Measurements from ENCODE around the gene TFEB. TPM values are rescaled to one million over a fixed set of nuclear protein-coding genes. Genes with fewer than 3 reads are reported as not detected.
A peak's percentile ranks its signal among the peaks of the same experiment; 100 is the strongest.

Gene TFEB
- total RNA-seq, 1 donor from 2014 or later, result 6.2 TPM

DNA sequence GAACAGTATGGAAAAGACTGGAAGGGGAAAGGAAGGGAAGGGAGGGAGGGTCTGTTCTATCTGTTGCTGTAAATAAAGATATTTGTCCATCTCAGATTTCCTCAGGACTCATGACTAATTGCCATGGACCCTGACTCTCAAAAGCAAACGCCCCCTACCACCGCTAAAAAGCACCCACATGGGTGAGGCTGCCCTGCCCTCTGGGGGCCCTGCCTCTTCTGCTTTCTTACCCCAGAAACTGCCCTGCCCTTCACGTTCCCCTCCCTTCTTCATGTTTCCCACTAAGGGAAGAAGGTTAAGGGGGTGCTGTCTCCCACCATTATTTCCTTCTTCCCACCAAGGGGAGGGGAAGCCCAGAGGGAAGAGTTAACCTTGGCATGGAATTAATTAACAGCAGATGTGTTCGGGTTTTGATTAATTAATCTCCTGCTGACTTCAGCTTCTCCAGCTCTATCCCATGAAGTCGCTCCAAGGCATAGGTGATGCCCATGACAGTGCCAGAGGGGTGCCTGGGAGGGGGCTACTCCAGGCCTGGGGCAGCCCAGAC, 81.2 kb downstream of the TFEB start:
- Mint-ChIP-seq H3K27ac (peak overlapping the region; percentile 44), H3K4me1 (ENCODE audit: unreplicated experiment) (peaks cover 67% of the 10 kb centered on the region), H3K9me3 (no peaks in the 10 kb centered on the region), H3K4me3 (peak overlapping the region; percentile 20), H3K36me3 (peaks cover 8% of the 10 kb centered on the region), H3K27me3 (peaks cover 6% of the 10 kb centered on the region)
- TF ChIP-seq, protein P1, sequence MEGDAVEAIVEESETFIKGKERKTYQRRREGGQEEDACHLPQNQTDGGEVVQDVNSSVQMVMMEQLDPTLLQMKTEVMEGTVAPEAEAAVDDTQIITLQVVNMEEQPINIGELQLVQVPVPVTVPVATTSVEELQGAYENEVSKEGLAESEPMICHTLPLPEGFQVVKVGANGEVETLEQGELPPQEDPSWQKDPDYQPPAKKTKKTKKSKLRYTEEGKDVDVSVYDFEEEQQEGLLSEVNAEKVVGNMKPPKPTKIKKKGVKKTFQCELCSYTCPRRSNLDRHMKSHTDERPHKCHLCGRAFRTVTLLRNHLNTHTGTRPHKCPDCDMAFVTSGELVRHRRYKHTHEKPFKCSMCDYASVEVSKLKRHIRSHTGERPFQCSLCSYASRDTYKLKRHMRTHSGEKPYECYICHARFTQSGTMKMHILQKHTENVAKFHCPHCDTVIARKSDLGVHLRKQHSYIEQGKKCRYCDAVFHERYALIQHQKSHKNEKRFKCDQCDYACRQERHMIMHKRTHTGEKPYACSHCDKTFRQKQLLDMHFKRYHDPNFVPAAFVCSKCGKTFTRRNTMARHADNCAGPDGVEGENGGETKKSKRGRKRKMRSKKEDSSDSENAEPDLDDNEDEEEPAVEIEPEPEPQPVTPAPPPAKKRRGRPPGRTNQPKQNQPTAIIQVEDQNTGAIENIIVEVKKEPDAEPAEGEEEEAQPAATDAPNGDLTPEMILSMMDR (conservative IDR thresholded peaks at IDR 0.05), result no peak
- no peak for DNase-seq (ENCODE audit: extremely low spot score, unreplicated experiment)

DNA sequence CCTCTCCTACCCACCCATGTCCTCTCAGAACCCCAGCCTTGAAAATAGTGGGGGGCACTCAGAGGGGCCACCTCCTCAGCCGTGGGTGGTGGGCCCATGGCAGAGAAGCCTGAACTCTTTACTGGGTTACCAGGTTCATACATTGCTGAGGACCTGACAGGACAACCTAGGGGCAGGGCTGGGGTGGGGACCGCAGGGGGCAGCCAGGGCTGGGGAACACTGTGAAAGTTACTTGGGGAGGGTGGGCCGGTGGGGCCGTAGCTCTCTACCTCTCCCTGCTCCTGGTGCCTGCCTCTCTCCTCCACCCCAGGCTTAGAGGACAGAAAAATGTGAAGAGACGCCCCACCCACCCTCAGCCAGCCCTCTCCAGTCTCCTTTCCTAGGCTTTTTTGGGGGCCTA, 81.7 kb downstream of the TFEB start:
- Mint-ChIP-seq H3K4me1 (ENCODE audit: unreplicated experiment) (peaks cover 67% of the 10 kb centered on the region), H3K27ac (peak overlapping the region; percentile 90), H3K36me3 (peaks cover 8% of the 10 kb centered on the region), H3K9me3 (no peaks in the 10 kb centered on the region), H3K27me3 (peaks cover 6% of the 10 kb centered on the region), H3K4me3 (peak overlapping the region; percentile 67)
- no peak for DNase-seq (ENCODE audit: extremely low spot score, unreplicated experiment)
- TF ChIP-seq, protein P1 (conservative IDR thresholded peaks at IDR 0.05), result no peak

DNA sequence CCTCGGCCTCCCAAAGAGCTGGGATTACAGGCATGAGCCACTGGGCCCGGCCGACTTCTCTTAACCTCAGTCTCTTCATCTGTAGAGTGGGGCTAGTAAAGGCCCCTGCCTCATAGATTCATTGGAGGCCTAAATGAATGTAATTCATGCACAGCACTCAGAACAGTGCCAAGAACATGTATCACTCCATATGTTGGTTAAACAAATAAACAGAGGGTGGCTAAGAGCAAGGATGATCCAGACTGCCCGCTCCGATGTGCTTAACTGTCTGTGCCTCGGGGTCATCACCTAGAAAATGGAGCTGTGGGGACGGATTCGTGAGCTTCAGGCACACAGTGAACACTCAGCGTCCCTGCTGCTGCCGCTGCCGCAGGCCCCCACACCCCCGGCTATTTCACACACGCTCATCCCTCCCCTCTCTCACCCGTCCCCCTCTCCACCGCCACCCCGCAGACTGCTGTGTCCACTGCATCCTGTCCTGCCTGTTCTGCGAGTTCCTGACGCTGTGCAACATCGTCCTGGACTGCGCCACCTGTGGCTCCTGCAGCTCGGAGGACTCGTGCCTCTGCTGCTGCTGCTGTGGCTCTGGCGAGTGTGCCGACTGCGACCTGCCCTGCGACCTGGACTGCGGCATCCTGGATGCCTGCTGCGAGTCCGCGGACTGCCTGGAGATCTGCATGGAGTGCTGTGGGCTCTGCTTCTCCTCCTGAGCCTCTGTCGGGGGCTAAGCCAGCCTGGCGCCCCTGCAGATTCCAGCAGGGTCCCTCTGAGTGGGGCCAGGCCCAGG, 82.3 kb downstream of the TFEB start:
- TF ChIP-seq, protein P1 (conservative IDR thresholded peaks at IDR 0.05), result no peak
- peaks cover 11% of the 10 kb centered on the region for H3K36me3 Mint-ChIP-seq
- H3K4me1 Mint-ChIP-seq (ENCODE audit: unreplicated experiment), result peaks cover 67% of the 10 kb centered on the region
- DNase-seq (ENCODE audit: extremely low spot score, unreplicated experiment), result no peak
- no peaks in the 10 kb centered on the region for H3K9me3 Mint-ChIP-seq
- H3K4me3 Mint-ChIP-seq, result peak overlapping the region; percentile 67
- peak overlapping the region; percentile 90 for H3K27ac Mint-ChIP-seq
- peaks cover 1% of the 10 kb centered on the region for H3K27me3 Mint-ChIP-seq

DNA sequence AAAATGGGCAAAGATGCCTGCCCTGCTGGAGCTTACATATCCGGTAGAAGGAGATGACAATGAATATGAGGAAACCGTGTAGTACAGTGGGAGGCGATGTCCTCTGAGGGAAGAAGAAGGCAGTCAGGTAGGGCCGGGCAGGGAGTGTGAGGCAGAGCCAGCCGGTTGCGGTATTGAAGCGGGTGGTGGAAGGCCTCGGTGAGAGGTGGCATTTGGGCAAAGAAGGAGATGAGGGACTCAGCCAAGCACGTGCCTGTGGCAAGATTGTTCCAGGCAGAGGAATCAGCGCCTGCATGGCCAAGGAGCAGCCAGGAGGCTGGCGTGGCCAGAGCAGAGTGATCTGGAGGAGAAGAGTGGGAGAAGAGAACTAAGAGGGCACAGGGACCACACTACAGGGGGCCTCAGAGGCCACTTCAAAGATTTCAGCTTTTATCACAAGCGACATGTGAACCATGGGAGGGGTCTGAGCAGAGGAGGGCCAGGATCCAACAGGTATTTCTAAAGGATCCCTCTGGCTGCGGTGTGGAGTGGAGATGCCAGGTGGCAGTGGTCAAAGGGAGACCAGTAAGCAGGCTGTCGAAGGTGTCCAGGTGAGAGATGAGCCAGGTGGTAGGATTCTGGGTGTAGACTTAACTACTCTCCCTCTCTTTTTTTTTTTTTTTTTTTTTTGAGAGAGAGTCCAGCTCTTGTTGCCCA, 83.3 kb downstream of the TFEB start:
- DNase-seq (ENCODE audit: extremely low spot score, unreplicated experiment), result no peak
- Mint-ChIP-seq H3K27me3 (no peaks in the 10 kb centered on the region), H3K4me1 (ENCODE audit: unreplicated experiment) (peaks cover 60% of the 10 kb centered on the region), H3K27ac (peak overlapping the region; percentile 58), H3K36me3 (peaks cover 12% of the 10 kb centered on the region), H3K9me3 (no peaks in the 10 kb centered on the region), H3K4me3 (peak overlapping the region; percentile 8)
- TF ChIP-seq, protein P1 (conservative IDR thresholded peaks at IDR 0.05), result no peak

DNA sequence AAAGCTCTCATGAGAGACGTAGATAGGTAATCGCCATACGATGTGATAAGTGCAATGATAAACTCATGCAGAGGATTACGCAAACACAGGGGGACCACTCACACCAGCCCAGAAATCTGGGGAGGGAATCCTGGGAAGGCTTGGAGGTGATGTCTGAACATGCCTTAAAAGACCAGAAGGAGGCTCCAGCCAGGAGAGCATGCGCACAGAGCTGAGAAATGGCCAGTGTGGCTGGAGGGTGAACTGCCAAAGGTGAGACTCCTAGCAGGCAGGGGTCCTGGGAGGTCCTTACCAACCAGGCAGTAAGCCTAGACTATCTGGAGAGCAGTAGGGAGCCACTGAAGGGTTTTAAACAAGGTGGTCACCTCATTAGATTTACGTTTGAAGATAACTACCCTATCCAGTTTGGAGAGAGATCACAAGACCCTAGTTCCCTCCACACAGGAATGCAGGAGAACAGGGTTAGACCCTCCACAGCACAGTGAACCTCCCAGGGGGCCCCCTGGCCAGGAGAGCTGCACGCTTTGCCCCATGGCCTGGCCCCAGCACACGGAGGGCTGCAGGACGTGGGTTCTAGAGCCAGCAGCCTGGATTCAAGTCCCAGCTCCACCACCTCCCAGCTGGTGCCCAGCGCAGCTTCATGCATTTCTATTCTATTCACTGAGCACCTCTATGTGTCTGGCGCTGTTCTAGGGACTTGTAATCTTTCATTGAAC, 84.0 kb downstream of the TFEB start:
- TF ChIP-seq, protein P1 (conservative IDR thresholded peaks at IDR 0.05), result no peak
- peak overlapping the region; percentile 36 for H3K4me3 Mint-ChIP-seq

More for the DNA sequence above, 84.0 kb downstream of the TFEB start:
- H3K9me3 Mint-ChIP-seq, result no peaks in the 10 kb centered on the region
- no peak for DNase-seq (ENCODE audit: extremely low spot score, unreplicated experiment)
- no peaks in the 10 kb centered on the region for H3K27me3 Mint-ChIP-seq
- peak overlapping the region; percentile 63 for H3K27ac Mint-ChIP-seq
- peaks cover 12% of the 10 kb centered on the region for H3K36me3 Mint-ChIP-seq
- H3K4me1 Mint-ChIP-seq (ENCODE audit: unreplicated experiment), result peaks cover 53% of the 10 kb centered on the region

Measured in type B pancreatic cell (in vitro differentiated cells).